ENCODE data around the gene MACROD2. TPM values are rescaled to one million over a fixed set of nuclear protein-coding genes. Genes with fewer than 3 reads are reported as not detected.

The MACROD2 gene
- total RNA-seq, 2 experiments from 2014 or later, result not detected

DNA sequence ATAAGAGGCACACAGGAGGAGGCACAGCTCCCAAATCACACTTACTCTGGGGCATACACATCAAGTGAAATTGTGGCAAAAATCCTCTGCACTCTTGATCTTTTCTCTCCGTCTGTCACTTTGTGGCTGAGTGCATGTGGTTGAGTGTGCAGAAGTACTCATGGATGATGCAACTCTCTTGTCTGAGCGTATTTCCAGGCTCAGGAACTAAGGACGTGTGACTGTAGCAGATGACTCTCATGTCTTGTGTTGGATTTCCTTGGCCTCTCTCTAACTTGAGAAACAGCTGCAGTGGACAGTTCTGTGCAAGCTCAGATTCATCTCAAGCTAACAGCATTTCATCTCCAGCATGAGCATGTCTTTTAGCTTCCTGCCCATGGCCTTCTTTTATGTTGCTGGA is 587.5 kb downstream of the MACROD2 start:
- Mint-ChIP-seq H3K9me3 (peaks cover 12% of the 10 kb centered on the region), H3K27me3 (no peaks in the 10 kb centered on the region), H3K4me1 (no peaks in the 10 kb centered on the region), H3K27ac (no peak overlapping the region), H3K4me3 (no peak overlapping the region), H3K36me3 (ENCODE audit: low read depth) (no peaks in the 10 kb centered on the region)
- CTCF ChIA-PET, result no interaction called here
- no peak for DNase-seq
- POLR2A ChIA-PET, result no interaction called here

- Mint-ChIP-seq H3K9me3 (peaks cover 12% of the 10 kb centered on the region), H3K4me1 (no peaks in the 10 kb centered on the region), H3K36me3 (ENCODE audit: low read depth) (no peaks in the 10 kb centered on the region), H3K27ac (no peak overlapping the region), H3K4me3 (no peak overlapping the region), H3K27me3 (no peaks in the 10 kb centered on the region)
- POLR2A ChIA-PET, result no interaction called here
- CTCF ChIA-PET, result no interaction called here
- DNase-seq, result no peak
Observed at GRCh38 chr20:14583413-14583812, 588.1 kb downstream of the MACROD2 start.

GRCh38 chr20:14589383-14589782 is 594.1 kb downstream of the MACROD2 start:
- no peaks in the 10 kb centered on the region for H3K27me3 Mint-ChIP-seq
- H3K4me1 Mint-ChIP-seq, result no peaks in the 10 kb centered on the region
- H3K36me3 Mint-ChIP-seq (ENCODE audit: low read depth), result no peaks in the 10 kb centered on the region
- CTCF ChIA-PET, result no interaction called here
- POLR2A ChIA-PET, result no interaction called here
- DNase-seq, result no peak
- no peak overlapping the region for H3K4me3 Mint-ChIP-seq
- no peak overlapping the region for H3K27ac Mint-ChIP-seq
- H3K9me3 Mint-ChIP-seq, result peaks cover 5% of the 10 kb centered on the region

DNA sequence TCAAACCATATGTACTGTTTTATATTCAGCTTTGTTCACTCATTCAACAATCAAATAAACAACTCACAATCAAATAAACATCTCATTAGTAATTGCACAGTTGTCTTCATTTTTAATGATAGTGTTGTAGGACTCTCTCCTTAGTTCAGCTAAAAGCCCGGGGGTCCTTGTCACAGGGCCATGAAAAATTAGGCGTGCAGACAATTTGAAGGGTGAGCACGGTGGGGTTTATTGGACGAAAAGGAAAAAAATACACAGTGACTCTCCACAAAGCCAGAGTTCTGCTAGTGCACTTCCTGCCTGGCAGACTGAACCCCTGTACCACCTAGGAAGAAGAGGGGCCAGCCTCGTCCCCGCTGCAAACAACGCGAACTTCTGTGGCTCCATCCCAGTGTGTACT is 599.7 kb downstream of the MACROD2 start:
- no peak overlapping the region for H3K27ac Mint-ChIP-seq
- CTCF ChIA-PET, result no interaction called here
- no peak overlapping the region for H3K4me3 Mint-ChIP-seq
- H3K4me1 Mint-ChIP-seq, result no peaks in the 10 kb centered on the region
- no peaks in the 10 kb centered on the region for H3K36me3 Mint-ChIP-seq (ENCODE audit: low read depth)
- DNase-seq, result no peak
- peaks cover 10% of the 10 kb centered on the region for H3K9me3 Mint-ChIP-seq
- no peaks in the 10 kb centered on the region for H3K27me3 Mint-ChIP-seq
- POLR2A ChIA-PET, result no interaction called here

DNA sequence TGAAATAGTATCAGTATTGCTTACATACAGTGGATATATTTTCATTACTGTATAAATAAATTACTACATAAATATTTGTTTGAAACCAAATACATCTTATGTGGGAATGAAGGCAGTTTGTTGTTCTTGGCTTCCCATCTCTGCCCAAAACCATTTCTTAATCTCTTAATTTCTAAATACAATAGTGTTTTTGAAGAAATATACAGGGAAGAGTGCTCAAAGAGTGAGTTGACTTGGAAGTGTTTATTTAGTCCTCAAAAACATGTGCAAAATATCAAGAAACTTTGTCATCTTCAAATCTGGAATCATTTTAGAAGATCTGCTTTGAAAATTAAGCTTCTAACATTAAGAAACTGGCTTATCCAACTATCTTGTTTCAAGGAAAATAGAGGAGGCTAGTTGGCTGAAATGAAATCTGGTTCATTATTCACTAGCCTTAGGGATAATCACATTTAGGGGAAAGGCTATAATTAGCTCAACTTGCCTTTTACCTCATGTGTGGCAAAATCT is 601.9 kb downstream of the MACROD2 start:
- CTCF ChIA-PET, result no interaction called here
- POLR2A ChIA-PET, result no interaction called here
- no peak for DNase-seq
- Mint-ChIP-seq H3K27ac (no peak overlapping the region), H3K36me3 (ENCODE audit: low read depth) (no peaks in the 10 kb centered on the region), H3K9me3 (peaks cover 8% of the 10 kb centered on the region), H3K4me1 (no peaks in the 10 kb centered on the region), H3K4me3 (no peak overlapping the region), H3K27me3 (no peaks in the 10 kb centered on the region)

- no peaks in the 10 kb centered on the region for H3K4me1 Mint-ChIP-seq
- H3K27me3 Mint-ChIP-seq, result no peaks in the 10 kb centered on the region
- no peak for DNase-seq
- H3K4me3 Mint-ChIP-seq, result no peak overlapping the region
- peaks cover 8% of the 10 kb centered on the region for H3K9me3 Mint-ChIP-seq
- CTCF ChIA-PET, result no interaction called here
- H3K27ac Mint-ChIP-seq, result no peak overlapping the region
- POLR2A ChIA-PET, result no interaction called here
- no peaks in the 10 kb centered on the region for H3K36me3 Mint-ChIP-seq (ENCODE audit: low read depth)
Observed at GRCh38 chr20:14599613-14600012, 604.3 kb downstream of the MACROD2 start.

DNA sequence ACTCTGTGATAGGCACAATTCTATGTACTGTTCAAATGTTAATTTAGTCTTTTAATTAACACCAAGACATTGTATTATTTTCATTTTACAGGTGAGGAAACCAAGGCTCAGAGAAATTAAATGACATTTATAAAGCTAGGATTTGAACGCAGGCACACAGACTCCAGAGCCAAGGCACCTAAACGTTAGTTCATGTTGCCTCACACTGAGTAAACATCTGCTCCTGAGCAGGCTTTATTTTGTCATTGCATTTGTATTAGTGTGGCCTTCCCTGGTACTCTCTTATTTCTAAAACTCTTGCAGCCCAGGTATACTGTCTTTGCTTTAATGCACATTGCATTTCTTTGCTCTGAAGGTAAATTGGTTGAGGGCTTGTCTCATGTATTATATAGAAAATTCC is 605.2 kb downstream of the MACROD2 start:
- ChIA-PET POLR2A (no interaction called here), CTCF (no interaction called here)
- no peaks in the 10 kb centered on the region for H3K36me3 Mint-ChIP-seq (ENCODE audit: low read depth)
- no peak for DNase-seq
- H3K27ac Mint-ChIP-seq, result no peak overlapping the region
- no peaks in the 10 kb centered on the region for H3K4me1 Mint-ChIP-seq
- H3K4me3 Mint-ChIP-seq, result no peak overlapping the region
- H3K27me3 Mint-ChIP-seq, result no peaks in the 10 kb centered on the region
- H3K9me3 Mint-ChIP-seq, result peaks cover 8% of the 10 kb centered on the region

- ChIA-PET CTCF (no interaction called here), POLR2A (no interaction called here)
- Mint-ChIP-seq H3K27ac (no peak overlapping the region), H3K27me3 (no peaks in the 10 kb centered on the region), H3K4me1 (no peaks in the 10 kb centered on the region), H3K36me3 (ENCODE audit: low read depth) (no peaks in the 10 kb centered on the region), H3K4me3 (no peak overlapping the region), H3K9me3 (peaks cover 14% of the 10 kb centered on the region)
- no peak for DNase-seq
Observed at GRCh38 chr20:14604143-14604542, 608.8 kb downstream of the MACROD2 start.

DNA sequence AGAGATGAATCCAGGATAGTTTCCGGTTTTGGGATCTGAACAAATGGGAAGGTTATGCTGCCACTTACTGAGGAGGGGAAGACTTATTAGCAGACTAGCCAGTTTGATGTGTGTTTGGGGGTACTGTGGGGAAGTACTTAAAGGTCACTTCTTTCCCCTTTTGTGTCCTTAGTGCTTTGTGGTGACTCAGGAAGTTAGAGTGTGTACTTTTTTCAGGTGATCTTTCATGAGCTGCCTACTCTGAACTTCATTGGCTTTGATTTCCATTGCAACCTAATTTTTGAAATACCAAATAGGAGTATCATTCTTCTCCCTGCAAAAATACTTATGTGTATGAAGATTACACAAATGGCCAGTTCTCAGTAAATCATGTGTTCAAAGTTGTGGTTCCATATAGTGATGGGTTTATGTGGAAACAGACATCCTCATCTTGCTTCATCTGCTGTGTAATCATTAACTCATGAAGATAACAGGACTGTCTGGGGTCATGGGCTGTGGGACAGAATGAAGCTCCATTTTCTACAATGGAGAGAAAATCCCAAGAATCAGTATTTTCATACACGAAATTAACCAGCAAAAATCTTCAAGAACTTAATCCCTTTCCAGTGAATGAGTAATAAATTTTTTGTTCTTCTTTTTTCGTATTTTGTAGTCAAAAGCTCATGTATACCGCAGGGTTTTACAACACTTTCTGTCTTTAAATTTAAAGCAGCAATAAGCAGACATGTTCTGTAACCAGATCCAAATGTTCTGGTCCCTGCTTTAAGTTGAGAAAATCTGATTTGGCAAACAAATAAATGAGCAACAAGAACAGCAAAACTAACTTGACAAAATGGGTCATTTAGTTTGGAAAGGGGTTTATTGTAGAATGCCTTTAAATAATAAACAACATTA is 614.3 kb downstream of the MACROD2 start:
- Mint-ChIP-seq H3K27ac (no peak overlapping the region), H3K4me3 (no peak overlapping the region), H3K36me3 (ENCODE audit: low read depth) (no peaks in the 10 kb centered on the region), H3K4me1 (no peaks in the 10 kb centered on the region), H3K9me3 (peaks cover 13% of the 10 kb centered on the region), H3K27me3 (no peaks in the 10 kb centered on the region)
- DNase-seq, result no peak
- CTCF ChIA-PET, result no interaction called here
- POLR2A ChIA-PET, result no interaction called here

DNA sequence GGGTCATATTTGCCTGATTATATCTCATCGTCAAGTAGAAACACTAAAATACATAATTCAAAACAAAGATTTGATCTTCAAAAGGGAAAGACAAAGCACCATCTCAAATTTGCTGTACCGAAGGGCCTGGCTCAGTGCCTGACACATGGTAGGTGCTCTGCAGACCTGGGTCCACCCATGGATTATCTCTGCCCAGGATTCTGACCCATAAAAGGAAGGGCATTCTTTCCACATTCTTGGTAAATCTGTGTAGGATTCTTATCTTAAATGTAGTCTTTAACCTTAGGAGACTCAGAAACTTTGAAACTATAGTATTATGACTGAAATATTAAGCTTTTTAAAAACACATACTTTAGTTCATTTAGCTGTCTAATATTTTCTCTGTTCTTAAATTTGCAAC is 616.2 kb downstream of the MACROD2 start:
- Mint-ChIP-seq H3K4me1 (no peaks in the 10 kb centered on the region), H3K27ac (no peak overlapping the region), H3K27me3 (no peaks in the 10 kb centered on the region), H3K4me3 (no peak overlapping the region), H3K36me3 (ENCODE audit: low read depth) (no peaks in the 10 kb centered on the region), H3K9me3 (peaks cover 21% of the 10 kb centered on the region)
- DNase-seq, result no peak
- ChIA-PET POLR2A (no interaction called here), CTCF (interaction anchor here (0.6 kb wide), 1 partner anchor 887 kb away, joined by 3 read pairs; no protein-coding TSS in a partner anchor)

GRCh38 chr20:14612391-14612790 is 617.1 kb downstream of the MACROD2 start:
- no peaks in the 10 kb centered on the region for H3K36me3 Mint-ChIP-seq (ENCODE audit: low read depth)
- no peak overlapping the region for H3K4me3 Mint-ChIP-seq
- ChIA-PET POLR2A (no interaction called here), CTCF (no interaction called here)
- H3K9me3 Mint-ChIP-seq, result peaks cover 22% of the 10 kb centered on the region
- H3K4me1 Mint-ChIP-seq, result no peaks in the 10 kb centered on the region
- DNase-seq, result no peak
- H3K27me3 Mint-ChIP-seq, result no peaks in the 10 kb centered on the region
- H3K27ac Mint-ChIP-seq, result no peak overlapping the region

GRCh38 chr20:14616003-14616402 is 620.7 kb downstream of the MACROD2 start:
- Mint-ChIP-seq H3K4me1 (no peaks in the 10 kb centered on the region), H3K9me3 (peaks cover 27% of the 10 kb centered on the region), H3K27ac (no peak overlapping the region), H3K36me3 (ENCODE audit: low read depth) (no peaks in the 10 kb centered on the region), H3K27me3 (no peaks in the 10 kb centered on the region), H3K4me3 (no peak overlapping the region)
- CTCF ChIA-PET, result no interaction called here
- no peak for DNase-seq
- POLR2A ChIA-PET, result no interaction called here

GRCh38 chr20:14617123-14617522 is 621.8 kb downstream of the MACROD2 start:
- Mint-ChIP-seq H3K4me1 (no peaks in the 10 kb centered on the region), H3K27ac (no peak overlapping the region), H3K9me3 (peaks cover 24% of the 10 kb centered on the region), H3K36me3 (ENCODE audit: low read depth) (no peaks in the 10 kb centered on the region), H3K4me3 (no peak overlapping the region), H3K27me3 (no peaks in the 10 kb centered on the region)
- ChIA-PET CTCF (no interaction called here), POLR2A (no interaction called here)
- no peak for DNase-seq

DNA sequence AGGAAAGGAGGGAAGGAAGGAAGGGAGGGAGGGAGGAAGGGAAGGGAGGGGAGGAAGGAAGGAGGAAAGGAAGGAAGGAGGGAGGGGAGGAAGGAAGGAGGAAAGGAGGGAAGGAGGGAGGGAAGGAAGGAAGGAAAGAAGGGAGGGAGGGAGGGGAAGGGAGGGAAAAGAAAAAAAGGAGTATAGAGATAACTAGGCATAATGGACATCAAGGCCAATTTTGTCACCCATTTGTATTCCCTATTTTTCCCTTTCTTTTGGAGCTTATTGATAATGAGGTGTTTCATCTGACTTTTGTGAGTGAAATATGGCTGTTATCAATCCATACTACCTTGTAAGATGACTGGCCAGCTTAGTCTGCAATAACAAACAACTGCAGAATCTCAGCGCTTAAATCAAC is 624.1 kb downstream of the MACROD2 start:
- POLR2A ChIA-PET, result no interaction called here
- no peak overlapping the region for H3K4me3 Mint-ChIP-seq
- no peak for DNase-seq
- no peaks in the 10 kb centered on the region for H3K27me3 Mint-ChIP-seq
- CTCF ChIA-PET, result no interaction called here
- no peak overlapping the region for H3K27ac Mint-ChIP-seq
- peaks cover 23% of the 10 kb centered on the region for H3K9me3 Mint-ChIP-seq
- H3K4me1 Mint-ChIP-seq, result no peaks in the 10 kb centered on the region
- no peaks in the 10 kb centered on the region for H3K36me3 Mint-ChIP-seq (ENCODE audit: low read depth)

All from activated CD4-positive, alpha-beta memory T cell treated with anti-CD3 and anti-CD28 coated beads, Interleukin-2, amount 10 ng/mL, durations not matched to agents 7 days and 5 days (primary cell).